PC-9 (cell line): ENCODE measurements around the gene AGAP1.

Experiments
- CTCF ChIP-seq: fragments of 200-600 bp; sonication (generic); conservative IDR thresholded peaks from 2 replicates; pipeline ENCODE4 v1.6.1; 2017; ENCODE audit warnings: mixed run types, antibody characterized with exemption, mild to moderate bottlenecking, moderate library complexity
- EZH2 ChIP-seq: fragments of 200-600 bp; sonication (generic); IDR thresholded peaks from 2 replicates; pipeline ENCODE4 v1.8.0; 2017; ENCODE audit warnings: antibody characterized with exemption, low read depth

DNA sequence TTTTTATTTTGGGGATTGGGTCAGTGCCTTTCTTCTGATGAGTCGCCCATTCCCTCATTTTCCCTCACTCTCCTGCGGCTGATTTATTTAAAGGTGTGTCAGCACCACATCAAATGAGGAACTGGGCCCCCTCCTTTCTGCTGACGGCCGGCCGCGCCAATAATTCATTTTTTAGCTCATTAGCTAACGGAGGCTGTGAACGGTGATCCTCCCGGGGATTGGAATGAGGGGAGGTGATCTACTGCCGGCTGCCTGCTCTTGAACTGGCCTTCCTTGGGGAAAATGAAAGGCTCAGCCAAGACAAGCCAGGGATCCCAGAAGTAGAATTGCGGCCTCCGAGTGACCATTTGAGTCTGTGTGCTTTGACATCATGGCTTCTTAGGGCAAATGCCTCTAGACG lies 620.1 kb downstream of the AGAP1 start:
- TF ChIP-seq EZH2 (no peak), CTCF (no peak)
